Heart left ventricle (tissue), 16 donors: ENCODE results near the gene PAPOLB. TPM values are rescaled to one million over a fixed set of nuclear protein-coding genes. Genes with fewer than 3 reads are reported as not detected.

Experiments used
- ATAC-seq, 4 donors: fragments of 200-7000 bp; cut with Tn5 transposase; one replicate each; pipeline ENCODE4 v1.9.1; 2020 to 2022; ENCODE audit warnings: moderate library complexity in 4 of 4, mild to moderate bottlenecking in 3 of 4, moderate number of reproducible peaks in 1 of 4
- DNase-seq, 5 donors: peaks; one replicate each; pipeline ENCODE4 v3.0.0-alpha.2; 2020
- H3K27ac ChIP-seq, 12 donors: fragments of 200-600 bp; sonication (generic) in 4 of 12; one replicate each; pipeline versions ENCODE4 v1.5.0 to v1.8.0; 2016 to 2022; ENCODE audit warnings: mild to moderate bottlenecking in 2 of 12
- H3K27me3 ChIP-seq, 9 donors: fragments of 200-600 bp; sonication (generic) in 2 of 9; one replicate each; pipeline versions ENCODE4 v1.5.1 to v1.8.0; 2016 to 2022; ENCODE audit warnings: mild to moderate bottlenecking in 3 of 9
- H3K36me3 ChIP-seq, 9 donors: fragments of 200-600 bp; sonication (generic) in 2 of 9; one replicate each; pipeline versions ENCODE4 v1.5.0 to v1.8.0; 2018 to 2022; ENCODE audit warnings: mild to moderate bottlenecking in 2 of 9
- H3K4me1 ChIP-seq, 12 donors: fragments of 200-600 bp; sonication (generic) in 4 of 12; one replicate each; pipeline versions ENCODE4 v1.5.0 to v1.8.0; 2016 to 2022; ENCODE audit warnings: mild to moderate bottlenecking in 3 of 12
- H3K4me3 ChIP-seq, 12 donors: fragments of 200-600 bp; sonication (generic) in 4 of 12; one replicate each; pipeline versions ENCODE4 v1.5.0 to v1.8.0; 2017 to 2022; ENCODE audit warnings: mild to moderate bottlenecking in 9 of 12, moderate library complexity in 4 of 12
- H3K9me3 ChIP-seq, 12 donors: fragments of 200-600 bp; sonication (generic) in 4 of 12; one replicate each; pipeline versions ENCODE4 v1.5.0 to v1.8.0; 2016 to 2022; ENCODE audit warnings: mild to moderate bottlenecking in 1 of 12
- CTCF ChIP-seq, 12 donors: fragments of 200-600 bp; sonication (generic) in 4 of 12; IDR thresholded peaks; one replicate each; pipeline versions ENCODE4 v1.5.0 to v1.8.0; 2018 to 2022; ENCODE audit warnings: antibody characterized with exemption in 12 of 12, mild to moderate bottlenecking in 5 of 12
- POLR2A ChIP-seq, 2 donors: fragments of 450-650 bp; IDR thresholded peaks; one replicate each; pipeline ENCODE4 v1.6.1; 2017; ENCODE audit warnings: antibody characterized with exemption in 2 of 2, mild to moderate bottlenecking in 2 of 2, moderate library complexity in 2 of 2
- WGBS, 4 donors: extraction: QIAGEN DNeasy Blood & Tissue Kit in 2 of 4; methylation state at CpG; one replicate each; pipeline versions ENCODE4 v1.1.5 to v1.1.7; 2013 to 2018; 5-methylcytosine and 5-hydroxymethylcytosine counted together
- intact Hi-C, 10 donors: fragments of 100-400 bp; cut with DNase I; formaldehyde crosslinking; loops; one replicate each; pipeline versions ENCODE4 v1.11.1 to v1.14.2; 2022
- polyA plus RNA-seq, 2 donors: library from polyadenylated mRNA; stranded (reverse); fragments of 200-250 nt; gene quantifications; one replicate each; pipeline ENCODE4 v1.2.3, GENCODE V29; 2013
- total RNA-seq, 9 donors: library from RNA; depleted of rRNA in 2 of 9; stranded (reverse); fragments of >200 nt in 2 of 9; fragmentation: NEBNext Ultra II Directional in 3 of 9; extraction: Animal tissue kit (Norgen Biotek cat#: 25700) in 3 of 9; gene quantifications; one replicate each; pipeline versions ENCODE4 v1.1.0 to v1.2.4, GENCODE V29; 2016 to 2023
- donor health status: ischemic (EF 13 %, LVEDD 7.1; RV severe dilation, severe dysfunction).
- donor health status: healthy with polysubstance abuse.
- donor health status: DM: no; HTN: yes; CAD: no.
- donor health status: DM: no; HTN: no; CAD: no.
- donor health status: ischemic (EF 25% LVEDD 6.9; RV normal size, moderate dysfunction).
- donor health status: ischemic (EF 25% LVEDD 5.7; RV mildly dilated, moderate dysfunction).
- donor health status: healthy.
- donor health status: DM: yes; HTN: yes; CAD: no.
- donor health status: ischemic (EF 35%, LVEDD 5.7; RV mildly dilated, moderate dysfunction).
- donor health status: nonischemic (EF 11% LVEDD 7.7; RV severe dilation, severe dysfunction).
- donor health status: DM: yes; HTN: yes; CAD: no.
- donor health status: PGD.
- donor health status: ischemic (EF 29% LVEDD 5.4; RV normal size, mild dysfunction).
- donor health status: nonischemic (EF 23%, LVEDD 6.1; RV moderate dilation, normal function).

The PAPOLB gene
- total and polyA plus RNA-seq, 11 donors: 0.03 to 0.38 (median 0.09) TPM; not detected in 5

GRCh38 chr7:4819560-4820404, 42.0 kb downstream of the PAPOLB start:
- Histone ChIP-seq H3K36me3 (peaks cover 0 to 4% (median 0%) of the 10 kb centered on the region in 9 donors), H3K27me3 (no peaks in the 10 kb centered on the region), H3K27ac (peak overlapping the region; percentile 6 to 86 (median 67)), H3K4me1 (peaks cover 0 to 49% (median 15%) of the 10 kb centered on the region in 12 donors), H3K9me3 (no peaks in the 10 kb centered on the region), H3K4me3 (peak overlapping the region in 3 of 12 donors; percentile 8 to 23 (median 22))
- intact Hi-C loops: loop anchor here in 1 of 10 donors (10.0 kb wide), 1 partner anchor 265 kb away; no protein-coding TSS in a partner anchor
- WGBS, 4 donors: 46 to 59% (median 54%) methylated on average over 34 to 39 of the region's 39 CpGs
- TF ChIP-seq CTCF (IDR thresholded peaks at IDR 0.05) (no peak), POLR2A (IDR thresholded peaks at IDR 0.05) (no peak)
- peak in 4 of 5 donors; percentile 52 to 74 (median 71) for DNase-seq
- ATAC-seq: peak; percentile 28 to 67 (median 54)

- WGBS, 4 donors: 85 to 89% (median 88%) methylated on average over 19 to 32 of the region's 32 CpGs
- TF ChIP-seq POLR2A (IDR thresholded peaks at IDR 0.05): no peak
- TF ChIP-seq CTCF (IDR thresholded peaks at IDR 0.05): no peak
- H3K27ac ChIP-seq: peak overlapping the region in 3 of 12 donors; percentile 1 to 84 (median 14)
- DNase-seq (no peak), ATAC-seq (no peak)
- peaks cover 0 to 45% (median 15%) of the 10 kb centered on the region in 12 donors for H3K4me1 ChIP-seq
- intact Hi-C loops: no loop called here
- H3K4me3 ChIP-seq: no peak overlapping the region
- H3K27me3 ChIP-seq: no peaks in the 10 kb centered on the region
- H3K36me3 ChIP-seq: peaks cover 0 to 11% (median 0%) of the 10 kb centered on the region in 9 donors
- no peaks in the 10 kb centered on the region for H3K9me3 ChIP-seq
Measured at GRCh38 chr7:4818000-4818794, 43.6 kb downstream of the PAPOLB start.

- Histone ChIP-seq H3K4me3 (no peak overlapping the region), H3K36me3 (peaks cover 0 to 18% (median 0%) of the 10 kb centered on the region in 9 donors), H3K9me3 (peaks cover 0 to 4% (median 0%) of the 10 kb centered on the region in 12 donors), H3K4me1 (peaks cover 0 to 40% (median 15%) of the 10 kb centered on the region in 12 donors), H3K27ac (no peak overlapping the region), H3K27me3 (no peaks in the 10 kb centered on the region)
- no peak for DNase-seq
- TF ChIP-seq POLR2A (IDR thresholded peaks at IDR 0.05) (no peak), CTCF (IDR thresholded peaks at IDR 0.05) (no peak)
- no peak for ATAC-seq
- intact Hi-C loops: no loop called here
- WGBS, 4 donors: 94 to 97% (median 95%) methylated on average over 24 to 38 of the region's 38 CpGs
Measured at GRCh38 chr7:4817178-4817901, 44.5 kb downstream of the PAPOLB start.
